ENCODE results near the gene SACS.

- TF ChIP-seq CTCF (IDR thresholded peaks at IDR 0.05; ENCODE audit: low read depth, low read length) (no peak), EZH2phosphoT487 (IDR thresholded peaks at IDR 0.05; ENCODE audit: low read depth) (no peak)
These were observed 77.1 kb downstream of the SACS start for GRCh38 chr13:23356368-23356767.
